HepG2 (cell line): ENCODE data around the gene KIN. TPM values are rescaled to one million over a fixed set of nuclear protein-coding genes. Genes with fewer than 3 reads are reported as not detected.

Source experiments
- ATAC-seq: fragments of 200-7000 bp; cut with Tn5 transposase; 3 replicates; pipeline ENCODE4 v1.9.1; 2020; ENCODE audit warnings: mild to moderate bottlenecking, moderate library complexity
- BruUV-seq: library from RNA; stranded (reverse); fragments of 400-500 nt; replicated peaks from 2 replicates; lab custom pipeline; 2021; lab: Mats Ljungman, UMichigan
- CTCF ChIA-PET: fragments of 300-600 bp; formaldehyde crosslinking; extraction: SDS; loops from one replicate; lab custom pipeline; 2021; ENCODE audit warnings: low total read pairs, inconsistent platforms, low intra/inter-chr PET ratio; lab: Yijun Ruan, JAX
- POLR2A ChIA-PET: fragments of 350-600 bp; sonication (Branson Sonifier 250); formaldehyde crosslinking; loops from one replicate; lab custom pipeline; 2020; ENCODE audit warnings: antibody characterized with exemption, inconsistent platforms; lab: Yijun Ruan, JAX
- DNase-seq: peaks from one replicate; pipeline ENCODE4 v3.0.0-alpha.2; 2015; ENCODE audit warnings: low spot score
- FAIRE-seq: peaks from 3 replicates; lab custom pipeline; 2011; peaks lifted over from hg19 to GRCh38; lab: Jason Lieb, UNC
- H2AFZ ChIP-seq: one replicate; pipeline ENCODE4 v1.6.1; 2011; ENCODE audit warnings: low read length, inconsistent platforms
- H3K27ac ChIP-seq: fragments of 300-600 bp; 3 replicates; pipeline ENCODE4 v1.8.0; 2011; ENCODE audit warnings: mixed run types, mild to moderate bottlenecking, mixed read lengths, low read length, inconsistent platforms; ENCODE audit not compliant: insufficient read depth; ENCODE audit errors: extremely low read length
- H3K27me3 ChIP-seq, 2 experiments: fragments of 200-600 bp in 1 of 2; 2 replicates in 1 of 2; 3 replicates in 1 of 2; pipeline versions ENCODE4 v1.6.0 to v1.8.0; 2011; ENCODE audit warnings: low read length in 2 of 2, mild to moderate bottlenecking in 2 of 2, moderate library complexity in 2 of 2, inconsistent platforms in 1 of 2; ENCODE audit not compliant: insufficient read depth in 2 of 2, control insufficient read depth in 1 of 2
- H3K36me3 ChIP-seq, 2 experiments: fragments of 200-600 bp in 1 of 2; replicated peaks in 1 of 2; 2 replicates in 1 of 2; 3 replicates in 1 of 2; pipeline versions ENCODE4 v1.5.1 to v1.8.0; 2011; ENCODE audit warnings: low read length in 2 of 2, inconsistent platforms in 1 of 2; ENCODE audit not compliant: insufficient read depth in 2 of 2, control insufficient read depth in 1 of 2
- H3K4me1 ChIP-seq: 2 replicates; pipeline ENCODE4 v1.5.1; 2012; ENCODE audit warnings: low read length, inconsistent platforms; ENCODE audit not compliant: insufficient read depth
- H3K4me2 ChIP-seq: 2 replicates; pipeline ENCODE4 v1.6.0; 2011; ENCODE audit warnings: low read depth, low read length, inconsistent platforms
- H3K4me3 ChIP-seq, 3 experiments: fragments of 200-600 bp in 1 of 3; sonication (generic), shearing (Covaris generic) in 1 of 3; replicated peaks in 1 of 3; 2 replicates each; pipeline ENCODE4 v1.5.1; 2011 to 2016; ENCODE audit warnings: low read length in 3 of 3, inconsistent platforms in 2 of 3, low read depth in 2 of 3, mild to moderate bottlenecking in 2 of 3, control low read depth in 1 of 3, mixed read lengths in 1 of 3; ENCODE audit not compliant: insufficient read depth in 1 of 3
- H3K79me2 ChIP-seq: one replicate; pipeline ENCODE4 v1.6.1; 2011; ENCODE audit warnings: low read length, inconsistent platforms; ENCODE audit not compliant: insufficient read depth
- H3K9ac ChIP-seq: 2 replicates; pipeline ENCODE4 v1.6.0; 2011; ENCODE audit warnings: mild to moderate bottlenecking, low read depth, low read length, inconsistent platforms; ENCODE audit not compliant: insufficient read depth
- H3K9me3 ChIP-seq: 2 replicates; pipeline ENCODE4 v1.5.1; 2012; ENCODE audit warnings: mild to moderate bottlenecking, low read length
- H4K20me1 ChIP-seq: 2 replicates; pipeline ENCODE4 v1.6.0; 2011; ENCODE audit warnings: inconsistent platforms, mild to moderate bottlenecking, low read length, moderate library complexity; ENCODE audit not compliant: insufficient read depth
- CEBPZ ChIP-seq: IDR thresholded peaks from 2 replicates; pipeline ENCODE4 v1.6.1; 2012; ENCODE audit warnings: low read length, improper control_type of control experiment
- FOSL2 ChIP-seq: sonication (generic); formaldehyde crosslinking; IDR thresholded peaks from 2 replicates; pipeline ENCODE4 v1.4.0; 2020; ENCODE audit warnings: missing genetic modification reagents
- MYC ChIP-seq: sonication (generic); formaldehyde crosslinking; IDR thresholded peaks from 2 replicates; pipeline ENCODE4 v1.9.0; 2021; ENCODE audit warnings: missing genetic modification reagents, borderline replicate concordance
- PATZ1 ChIP-seq: sonication (generic); formaldehyde crosslinking; IDR thresholded peaks from 2 replicates; pipeline ENCODE4 v1.4.0; 2020; ENCODE audit warnings: missing genetic modification reagents
- RBAK ChIP-seq: sonication (generic); formaldehyde crosslinking; IDR thresholded peaks from 2 replicates; pipeline ENCODE4 v1.5.1; 2020; ENCODE audit warnings: mild to moderate bottlenecking, missing genetic modification reagents
- SOX5 ChIP-seq: IDR thresholded peaks from 2 replicates; pipeline ENCODE4 v1.6.1; 2016; ENCODE audit warnings: borderline replicate concordance
- WGBS: methylation state at CpG from one replicate; pipeline ENCODE4 v1.1.6; 2017; ENCODE audit warnings: low lambda C conversion rate; 5-methylcytosine and 5-hydroxymethylcytosine counted together
- in situ Hi-C: cut with HindIII; loops from 2 replicates; pipeline ENCODE4 v1.10.0; 2017; ENCODE audit warnings: low pct_unique_long_range_greater_than_20kb; ENCODE audit not compliant: extremely low pct_ligation_motif_present
- intact Hi-C: fragments of 100-400 bp; cut with micrococcal nuclease; formaldehyde crosslinking; loops from one replicate; pipeline ENCODE4 v1.10.0; 2022; ENCODE audit not compliant: unreplicated experiment
- polyA plus RNA-seq, 8 experiments: library from polyadenylated mRNA; depleted of rRNA in 3 of 8; stranded (reverse) in 7 of 8; unstranded in 1 of 8; fragments of >200 nt; fragmentation: Illumina TruSeq in 4 of 8; extraction: Trizol in 4 of 8; gene quantifications; 2 replicates each; pipeline versions ENCODE4 v1.2.1 to v1.2.3, GENCODE V29; 2011 to 2016; ENCODE audit warnings: low read depth in 4 of 8, missing spikeins in 1 of 8, mixed read lengths in 1 of 8; ENCODE audit not compliant: insufficient read depth in 1 of 8
- total RNA-seq, 5 experiments: library from RNA; depleted of rRNA; stranded (reverse); fragments of >200 nt; fragmentation: Illumina TruSeq; extraction: Trizol; gene quantifications; 2 replicates each; pipeline ENCODE4 v1.2.3, GENCODE V29; 2016; ENCODE audit warnings: low read depth in 1 of 5

The KIN gene
- total and polyA plus RNA-seq, 2 of the 13 experiments (the other 11 are each of a cell fraction or from before 2014, with no cell fraction given): 4.9 to 23.2 TPM

DNA sequence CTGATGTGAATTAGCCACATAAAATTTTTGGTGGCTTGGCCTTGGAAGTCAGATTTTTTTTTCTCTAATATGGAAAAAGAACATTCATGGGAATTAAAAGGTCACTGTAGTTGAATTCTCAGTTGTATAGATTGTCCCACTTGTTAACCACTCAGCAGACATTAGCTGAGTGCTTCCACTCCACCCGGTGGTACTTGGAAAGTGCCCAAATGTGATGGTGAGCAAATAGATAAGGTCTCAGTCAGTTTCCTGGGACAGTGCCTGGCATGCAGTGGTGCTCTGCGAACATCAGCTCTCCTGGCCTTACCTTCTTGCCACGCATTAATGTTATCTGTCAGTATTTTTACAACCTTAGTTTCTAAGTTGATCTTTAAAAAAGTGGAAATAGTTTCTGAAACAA, 1.6 kb upstream of the KIN start:
- Histone ChIP-seq H3K36me3 (peaks cover 1 to 8% of the 10 kb centered on the region in 2 experiments; a peak in 3 of 5 replicates), H3K4me1 (peaks cover 72% of the 10 kb centered on the region), H4K20me1 (peaks cover 49% of the 10 kb centered on the region), H3K27ac (no peak overlapping the region), H3K9ac (peak overlapping the region; percentile 97), H3K27me3 (no peaks in the 10 kb centered on the region; a peak in 1 of 5 replicates), H3K9me3 (no peaks in the 10 kb centered on the region), H3K4me2 (peak overlapping the region; percentile 77), H3K4me3 (peak overlapping the region; percentile 72 to 99 (median 96)), H3K79me2 (peaks cover 96% of the 10 kb centered on the region), H2AFZ (no peak overlapping the region)
- ATAC-seq: no peak
- ChIA-PET CTCF (no interaction called here), POLR2A (interaction anchor here (1.1 to 3.5 kb wide), 5 partner anchors 10 to 89 kb away, joined by 3 to 56 read pairs (median 12); partner anchors contain the start of gene TAF3)
- DNase-seq: peak; percentile 21
- TF ChIP-seq FOSL2 (CRISPR knock-in tag): 0 out of 2 replicates have a peak, but pooled peaks have one; percentile 7
- no peak for TF ChIP-seq SOX5 (CRISPR knock-in tag)
- no peak for TF ChIP-seq MYC (CRISPR knock-in tag)
- no peak for TF ChIP-seq RBAK (CRISPR knock-in tag)
- TF ChIP-seq CEBPZ: no peak
- no peak for TF ChIP-seq PATZ1 (CRISPR knock-in tag)
- WGBS: 25% methylated on average over 3 of the region's 3 CpGs
- no peak for FAIRE-seq
- in situ Hi-C loops (no loop called here), intact Hi-C loops (loop anchor here (2.0 to 10.0 kb wide), 2 partner anchors 29 to 1515 kb away; partner anchors contain the start of gene TAF3)
- no TSS peak for BruUV-seq
